Astrocyte (in vitro differentiated cells and primary cell): ENCODE data around the gene ITPKB. TPM values are rescaled to one million over a fixed set of nuclear protein-coding genes. Genes with fewer than 3 reads are reported as not detected.

ENCODE experiments used
- DNase-seq: peaks from one replicate; pipeline ENCODE4 v3.0.0-alpha.2; 2010; ENCODE audit warnings: low read depth
- FAIRE-seq: peaks from 2 replicates; lab custom pipeline; 2011; peaks lifted over from hg19 to GRCh38; lab: Jason Lieb, UNC
- H2AFZ ChIP-seq: 2 replicates; pipeline ENCODE4 v1.6.0; 2012; ENCODE audit warnings: low read depth, low read length, inconsistent platforms
- H3K27ac ChIP-seq: 2 replicates; pipeline ENCODE4 v1.5.1; 2011; ENCODE audit warnings: low read depth, low read length, inconsistent platforms
- H3K27me3 ChIP-seq: 2 replicates; pipeline ENCODE4 v1.6.0; 2011; ENCODE audit warnings: low read length, inconsistent platforms; ENCODE audit not compliant: insufficient read depth
- H3K36me3 ChIP-seq: 2 replicates; pipeline ENCODE4 v1.5.1; 2011; ENCODE audit warnings: low read length, inconsistent platforms; ENCODE audit not compliant: insufficient read depth
- H3K4me1 ChIP-seq: 2 replicates; pipeline ENCODE4 v1.5.1; 2011; ENCODE audit warnings: low read length, inconsistent platforms; ENCODE audit not compliant: insufficient read depth
- H3K4me2 ChIP-seq: 2 replicates; pipeline ENCODE4 v1.6.0; 2012; ENCODE audit warnings: low read length, inconsistent platforms
- H3K4me3 ChIP-seq: 2 replicates; pipeline ENCODE4 v1.5.1; 2011; ENCODE audit warnings: low read depth, mild to moderate bottlenecking, low read length, inconsistent platforms; ENCODE audit not compliant: insufficient read depth
- H3K79me2 ChIP-seq: 2 replicates; pipeline ENCODE4 v1.6.0; 2012; ENCODE audit warnings: mild to moderate bottlenecking, low read length, inconsistent platforms; ENCODE audit not compliant: insufficient read depth
- H3K9ac ChIP-seq: 2 replicates; pipeline ENCODE4 v1.6.0; 2012; ENCODE audit warnings: mild to moderate bottlenecking, low read length, inconsistent platforms
- H3K9me3 ChIP-seq: 2 replicates; pipeline ENCODE4 v1.5.1; 2012; ENCODE audit warnings: low read depth, mild to moderate bottlenecking, low read length, inconsistent platforms; ENCODE audit not compliant: insufficient read depth
- H4K20me1 ChIP-seq: 2 replicates; pipeline ENCODE4 v1.6.0; 2012; ENCODE audit warnings: low read length, inconsistent platforms; ENCODE audit not compliant: insufficient read depth
- H3K27ac Mint-ChIP-seq: one replicate; pipeline ENCODE4 v1.8.0; 2021; ENCODE audit warnings: mild to moderate bottlenecking, mixed read lengths; ENCODE audit not compliant: unreplicated experiment
- H3K27me3 Mint-ChIP-seq: one replicate; pipeline ENCODE4 v1.8.0; 2021; ENCODE audit warnings: low read depth, mixed read lengths; ENCODE audit not compliant: unreplicated experiment
- H3K36me3 Mint-ChIP-seq: one replicate; pipeline ENCODE4 v1.8.0; 2021; ENCODE audit warnings: low read depth, mixed read lengths; ENCODE audit not compliant: unreplicated experiment
- H3K4me1 Mint-ChIP-seq: one replicate; pipeline ENCODE4 v1.8.0; 2021; ENCODE audit warnings: low read depth, mixed read lengths; ENCODE audit not compliant: unreplicated experiment
- H3K4me3 Mint-ChIP-seq: one replicate; pipeline ENCODE4 v1.8.0; 2021; ENCODE audit warnings: mild to moderate bottlenecking, moderate library complexity, mixed read lengths; ENCODE audit not compliant: unreplicated experiment
- H3K9me3 Mint-ChIP-seq: one replicate; pipeline ENCODE4 v1.8.0; 2021; ENCODE audit warnings: mild to moderate bottlenecking, mixed read lengths; ENCODE audit not compliant: unreplicated experiment
- EZH2 ChIP-seq: IDR thresholded peaks from 2 replicates; pipeline ENCODE4 v1.6.1; 2012; ENCODE audit warnings: mild to moderate bottlenecking, low read length, inconsistent platforms; ENCODE audit not compliant: insufficient read depth
- total RNA-seq: library from RNA; stranded (reverse); gene quantifications from 2 replicates; pipeline ENCODE4 v1.2.1, GENCODE V29; 2021
- TF ChIP-seq, protein P1 (sequence below): IDR thresholded peaks from 2 replicates; pipeline ENCODE4 v1.5.1; 2011; ENCODE audit warnings: low read depth, mild to moderate bottlenecking, inconsistent platforms, low read length, moderate library complexity; ENCODE audit not compliant: insufficient read depth

Gene ITPKB
- total RNA-seq, 1 donor from 2014 or later, result 10.5 TPM

GRCh38 chr1:226691247-226691646 lies 47.8 kb downstream of the ITPKB start:
- TF ChIP-seq EZH2, result no peak
- TF ChIP-seq, protein P1, sequence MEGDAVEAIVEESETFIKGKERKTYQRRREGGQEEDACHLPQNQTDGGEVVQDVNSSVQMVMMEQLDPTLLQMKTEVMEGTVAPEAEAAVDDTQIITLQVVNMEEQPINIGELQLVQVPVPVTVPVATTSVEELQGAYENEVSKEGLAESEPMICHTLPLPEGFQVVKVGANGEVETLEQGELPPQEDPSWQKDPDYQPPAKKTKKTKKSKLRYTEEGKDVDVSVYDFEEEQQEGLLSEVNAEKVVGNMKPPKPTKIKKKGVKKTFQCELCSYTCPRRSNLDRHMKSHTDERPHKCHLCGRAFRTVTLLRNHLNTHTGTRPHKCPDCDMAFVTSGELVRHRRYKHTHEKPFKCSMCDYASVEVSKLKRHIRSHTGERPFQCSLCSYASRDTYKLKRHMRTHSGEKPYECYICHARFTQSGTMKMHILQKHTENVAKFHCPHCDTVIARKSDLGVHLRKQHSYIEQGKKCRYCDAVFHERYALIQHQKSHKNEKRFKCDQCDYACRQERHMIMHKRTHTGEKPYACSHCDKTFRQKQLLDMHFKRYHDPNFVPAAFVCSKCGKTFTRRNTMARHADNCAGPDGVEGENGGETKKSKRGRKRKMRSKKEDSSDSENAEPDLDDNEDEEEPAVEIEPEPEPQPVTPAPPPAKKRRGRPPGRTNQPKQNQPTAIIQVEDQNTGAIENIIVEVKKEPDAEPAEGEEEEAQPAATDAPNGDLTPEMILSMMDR, result no peak
- FAIRE-seq, result no peak

DNA sequence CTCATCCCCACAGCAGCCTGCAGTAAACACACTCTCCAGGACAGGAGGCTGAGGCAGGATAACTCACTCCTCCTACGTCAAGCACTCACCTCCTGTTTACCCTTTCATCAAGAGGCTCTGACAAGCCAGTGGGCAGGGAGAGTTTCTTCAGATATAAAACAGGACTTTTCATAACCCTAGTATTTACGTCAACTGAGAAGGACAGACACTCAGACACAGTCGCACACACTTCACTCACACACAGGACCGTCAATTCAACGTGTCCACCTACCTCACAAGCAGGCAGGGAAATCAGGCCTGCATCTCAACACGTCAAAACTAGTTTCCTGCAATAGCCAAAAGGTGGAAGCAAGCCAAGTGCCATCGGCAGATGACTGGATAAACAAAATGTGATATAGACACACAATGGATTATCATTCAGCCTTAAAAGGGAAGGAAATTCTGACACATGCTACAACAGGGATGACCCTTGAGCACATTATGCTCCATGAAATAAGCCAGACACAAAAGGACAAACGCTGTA lies 48.6 kb downstream of the ITPKB start:
- no peak overlapping the region for H3K4me2 ChIP-seq
- Mint-ChIP-seq H3K9me3 (no peaks in the 10 kb centered on the region), H3K4me3 (no peak overlapping the region), H3K36me3 (peaks cover 6% of the 10 kb centered on the region), H3K4me1 (peaks cover 4% of the 10 kb centered on the region), H3K27me3 (peaks cover 10% of the 10 kb centered on the region), H3K27ac (no peak overlapping the region)
- H3K9me3 ChIP-seq, result no peaks in the 10 kb centered on the region
- DNase-seq, result no peak
- H2AFZ ChIP-seq, result no peak overlapping the region
- no peaks in the 10 kb centered on the region for H3K4me1 ChIP-seq
- peaks cover 19% of the 10 kb centered on the region for H4K20me1 ChIP-seq
- no peak for FAIRE-seq
- TF ChIP-seq EZH2, result no peak
- TF ChIP-seq, protein P1, result no peak
- no peaks in the 10 kb centered on the region for H3K79me2 ChIP-seq
- H3K27me3 ChIP-seq, result no peaks in the 10 kb centered on the region
- H3K27ac ChIP-seq, result no peak overlapping the region
- H3K9ac ChIP-seq, result no peak overlapping the region
- no peak overlapping the region for H3K4me3 ChIP-seq
- H3K36me3 ChIP-seq, result no peaks in the 10 kb centered on the region

More at GRCh38 chr1:226691247-226691646, 47.8 kb downstream of the ITPKB start:
- Mint-ChIP-seq H3K4me3 (no peak overlapping the region), H3K4me1 (peaks cover 4% of the 10 kb centered on the region), H3K27me3 (peaks cover 10% of the 10 kb centered on the region), H3K36me3 (peaks cover 3% of the 10 kb centered on the region), H3K27ac (no peak overlapping the region), H3K9me3 (no peaks in the 10 kb centered on the region)
- Histone ChIP-seq H3K4me1 (no peaks in the 10 kb centered on the region), H3K4me3 (no peak overlapping the region), H3K9ac (no peak overlapping the region), H3K9me3 (no peaks in the 10 kb centered on the region), H2AFZ (no peak overlapping the region), H3K36me3 (no peaks in the 10 kb centered on the region), H4K20me1 (peaks cover 19% of the 10 kb centered on the region), H3K27me3 (no peaks in the 10 kb centered on the region), H3K27ac (no peak overlapping the region), H3K4me2 (no peak overlapping the region), H3K79me2 (no peaks in the 10 kb centered on the region)
- no peak for DNase-seq

GRCh38 chr1:226688808-226689207 lies 50.3 kb downstream of the ITPKB start:
- no peak overlapping the region for H3K27ac Mint-ChIP-seq
- H3K4me3 Mint-ChIP-seq, result no peak overlapping the region
- H3K9me3 ChIP-seq, result no peaks in the 10 kb centered on the region
- no peaks in the 10 kb centered on the region for H3K27me3 ChIP-seq
- no peaks in the 10 kb centered on the region for H3K9me3 Mint-ChIP-seq
- H3K36me3 Mint-ChIP-seq, result peaks cover 8% of the 10 kb centered on the region
- FAIRE-seq, result no peak
- no peaks in the 10 kb centered on the region for H3K36me3 ChIP-seq
- H4K20me1 ChIP-seq, result peaks cover 19% of the 10 kb centered on the region
- TF ChIP-seq, protein P1, result no peak
- TF ChIP-seq EZH2, result no peak
- no peak overlapping the region for H2AFZ ChIP-seq
- peaks cover 12% of the 10 kb centered on the region for H3K27me3 Mint-ChIP-seq
- no peak overlapping the region for H3K9ac ChIP-seq
- peaks cover 8% of the 10 kb centered on the region for H3K4me1 Mint-ChIP-seq
- no peak for DNase-seq
- no peaks in the 10 kb centered on the region for H3K79me2 ChIP-seq
- H3K4me3 ChIP-seq, result no peak overlapping the region
- no peaks in the 10 kb centered on the region for H3K4me1 ChIP-seq
- H3K4me2 ChIP-seq, result no peak overlapping the region
- no peak overlapping the region for H3K27ac ChIP-seq
